Gastrocnemius medialis (tissue), 4 donors: ENCODE data around the gene CHAF1A. TPM values are rescaled to one million over a fixed set of nuclear protein-coding genes. Genes with fewer than 3 reads are reported as not detected.

Experiments
- ATAC-seq, 2 donors: fragments of 150-250 bp; one replicate each; pipeline ENCODE4 v1.9.1; 2016
- DNase-seq, 2 donors: peaks; one replicate each; pipeline ENCODE4 v3.0.0-alpha.2; 2019
- H3K27ac ChIP-seq, 4 donors: fragments of 200-600 bp; sonication (generic); 1 replicate in 1 of 4; 2 replicates in 3 of 4; pipeline ENCODE4 v1.5.1; 2016 to 2018; ENCODE audit warnings: mild to moderate bottlenecking in 2 of 4, moderate library complexity in 1 of 4
- H3K27me3 ChIP-seq, 3 donors: fragments of 200-600 bp; sonication (generic) in 2 of 3; 1 replicate in 1 of 3; 2 replicates in 2 of 3; pipeline versions ENCODE4 v1.5.1 to v1.6.0; 2016 to 2019; ENCODE audit warnings: mild to moderate bottlenecking in 1 of 3, moderate library complexity in 1 of 3
- H3K36me3 ChIP-seq, 2 donors: fragments of 200-600 bp; sonication (generic) in 1 of 2; one replicate each; pipeline ENCODE4 v1.5.1; 2017 to 2018
- H3K4me1 ChIP-seq, 2 donors: fragments of 200-600 bp; sonication (generic) in 1 of 2; one replicate each; pipeline ENCODE4 v1.5.1; 2016 to 2017; ENCODE audit warnings: mild to moderate bottlenecking in 2 of 2
- H3K4me3 ChIP-seq, 4 donors: fragments of 200-600 bp; sonication (generic) in 3 of 4; 1 replicate in 1 of 4; 2 replicates in 3 of 4; pipeline ENCODE4 v1.5.1; 2016 to 2019; ENCODE audit warnings: mild to moderate bottlenecking in 2 of 4
- H3K9me3 ChIP-seq, 3 donors: fragments of 200-600 bp; sonication (generic) in 2 of 3; 1 replicate in 1 of 3; 2 replicates in 2 of 3; pipeline ENCODE4 v1.5.1; 2016 to 2019
- POLR2A ChIP-seq, 2 donors: fragments of 450-650 bp; IDR thresholded peaks; one replicate each; pipeline ENCODE4 v1.6.1; 2017; ENCODE audit warnings: antibody characterized with exemption in 2 of 2, mild to moderate bottlenecking in 2 of 2, moderate library complexity in 2 of 2
- in situ Hi-C, 4 donors: fragments of 200-750 bp; cut with MboI; loops; one replicate each; pipeline versions ENCODE4 v1.15.0 to v1.8.0; 2017; ENCODE audit warnings: low sequenced_read_pairs in 4 of 4
- intact Hi-C: fragments of 100-400 bp; cut with DNase I; formaldehyde crosslinking; loops from one replicate; pipeline ENCODE4 v1.15.1; 2023; ENCODE audit warnings: low total_unique reads
- total RNA-seq, 4 donors: library from RNA; depleted of rRNA; stranded (reverse); fragments of >200 nt; gene quantifications; one replicate each; pipeline versions ENCODE4 v1.1.0 to v1.2.3, GENCODE V29; 2016
- TF ChIP-seq, protein P1 (sequence below), 5 experiments: fragments of 450-650 bp in 3 of 5; fragments of 200-600 bp in 2 of 5; sonication (generic) in 2 of 5; IDR thresholded peaks in 4 of 5; conservative IDR thresholded peaks in 1 of 5; 1 replicate in 4 of 5; 2 replicates in 1 of 5; pipeline ENCODE4 v1.5.1; 2016 to 2019; ENCODE audit warnings: antibody characterized with exemption in 5 of 5, mild to moderate bottlenecking in 3 of 5, moderate library complexity in 3 of 5

Gene CHAF1A
- total RNA-seq, 4 donors from 2014 or later = 7.3 to 15.8 (median 9.7) TPM

DNA sequence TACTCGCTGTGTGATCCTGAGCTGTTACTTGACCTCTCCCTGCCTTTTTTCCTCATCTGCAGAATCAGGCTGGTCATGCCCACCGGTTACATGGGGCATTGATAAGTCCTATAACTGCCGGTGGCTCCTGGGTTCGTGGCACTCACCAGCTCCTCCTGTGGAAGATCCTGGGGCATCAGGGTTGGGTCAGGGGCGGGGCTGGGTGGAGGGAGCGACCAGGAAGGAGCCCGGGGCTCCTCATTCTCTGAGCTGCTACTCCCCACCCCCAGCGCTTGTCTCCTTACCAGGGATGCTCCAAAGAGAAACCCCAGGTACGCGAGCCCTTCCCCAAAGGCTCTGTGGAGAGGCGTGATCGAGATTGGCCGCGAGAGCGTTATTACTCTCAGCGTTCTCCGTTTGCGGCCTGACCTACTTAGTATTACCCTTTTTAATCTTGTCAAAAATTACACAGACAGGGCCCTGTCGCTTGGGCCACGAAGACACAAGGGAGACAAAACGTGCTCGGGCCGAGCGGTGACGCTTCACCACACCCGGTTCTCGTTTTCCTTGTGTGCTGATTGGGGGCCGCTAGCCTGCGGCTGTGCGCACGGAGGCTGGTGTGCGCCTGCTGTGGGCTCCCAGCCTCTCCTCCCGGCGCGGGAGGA is 80.4 kb downstream of the CHAF1A start:
- Histone ChIP-seq H3K4me1 (no peaks in the 10 kb centered on the region), H3K4me3 (no peak overlapping the region), H3K9me3 (no peaks in the 10 kb centered on the region), H3K27me3 (no peaks in the 10 kb centered on the region), H3K36me3 (peaks cover 0 to 19% of the 10 kb centered on the region in 2 donors), H3K27ac (no peak overlapping the region)
- DNase-seq (no peak), ATAC-seq (no peak)
- TF ChIP-seq, protein P1, sequence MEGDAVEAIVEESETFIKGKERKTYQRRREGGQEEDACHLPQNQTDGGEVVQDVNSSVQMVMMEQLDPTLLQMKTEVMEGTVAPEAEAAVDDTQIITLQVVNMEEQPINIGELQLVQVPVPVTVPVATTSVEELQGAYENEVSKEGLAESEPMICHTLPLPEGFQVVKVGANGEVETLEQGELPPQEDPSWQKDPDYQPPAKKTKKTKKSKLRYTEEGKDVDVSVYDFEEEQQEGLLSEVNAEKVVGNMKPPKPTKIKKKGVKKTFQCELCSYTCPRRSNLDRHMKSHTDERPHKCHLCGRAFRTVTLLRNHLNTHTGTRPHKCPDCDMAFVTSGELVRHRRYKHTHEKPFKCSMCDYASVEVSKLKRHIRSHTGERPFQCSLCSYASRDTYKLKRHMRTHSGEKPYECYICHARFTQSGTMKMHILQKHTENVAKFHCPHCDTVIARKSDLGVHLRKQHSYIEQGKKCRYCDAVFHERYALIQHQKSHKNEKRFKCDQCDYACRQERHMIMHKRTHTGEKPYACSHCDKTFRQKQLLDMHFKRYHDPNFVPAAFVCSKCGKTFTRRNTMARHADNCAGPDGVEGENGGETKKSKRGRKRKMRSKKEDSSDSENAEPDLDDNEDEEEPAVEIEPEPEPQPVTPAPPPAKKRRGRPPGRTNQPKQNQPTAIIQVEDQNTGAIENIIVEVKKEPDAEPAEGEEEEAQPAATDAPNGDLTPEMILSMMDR (IDR thresholded peaks at IDR 0.05 in 4 of 5, conservative IDR thresholded peaks at IDR 0.05 in 1 of 5) = no peak
- TF ChIP-seq POLR2A (IDR thresholded peaks at IDR 0.05) = no peak
- intact Hi-C loops (no loop called here), in situ Hi-C loops (no loop called here)

DNA sequence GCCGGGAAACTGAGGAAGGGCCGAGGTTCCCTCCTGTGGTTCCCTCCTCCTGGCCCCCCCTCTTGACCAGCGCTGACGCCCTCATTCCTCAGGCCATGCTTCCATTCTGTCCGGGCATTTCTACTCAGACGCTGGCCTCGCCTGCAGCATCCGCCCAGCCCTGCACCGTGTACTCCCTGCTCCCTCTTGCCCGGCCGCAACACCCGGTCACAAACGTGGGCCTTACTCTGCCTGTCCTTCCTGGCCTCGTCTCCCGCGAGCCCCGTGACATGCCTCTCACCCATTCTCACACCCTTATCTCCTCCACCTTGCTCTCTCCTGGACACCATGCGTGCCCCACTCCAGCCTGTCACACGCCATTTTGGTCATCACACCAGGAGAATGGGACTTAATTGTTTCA is 80.9 kb downstream of the CHAF1A start:
- TF ChIP-seq, protein P1 (IDR thresholded peaks at IDR 0.05 in 4 of 5, conservative IDR thresholded peaks at IDR 0.05 in 1 of 5) = no peak
- TF ChIP-seq POLR2A (IDR thresholded peaks at IDR 0.05) = no peak
- in situ Hi-C loops = no loop called here
- H3K36me3 ChIP-seq = peaks cover 0 to 19% of the 10 kb centered on the region in 2 donors
- no peak for DNase-seq
- H3K4me1 ChIP-seq = no peaks in the 10 kb centered on the region
- H3K27ac ChIP-seq = no peak overlapping the region
- H3K4me3 ChIP-seq = no peak overlapping the region
- intact Hi-C loops = no loop called here
- no peaks in the 10 kb centered on the region for H3K9me3 ChIP-seq
- no peak for ATAC-seq
- H3K27me3 ChIP-seq = no peaks in the 10 kb centered on the region

DNA sequence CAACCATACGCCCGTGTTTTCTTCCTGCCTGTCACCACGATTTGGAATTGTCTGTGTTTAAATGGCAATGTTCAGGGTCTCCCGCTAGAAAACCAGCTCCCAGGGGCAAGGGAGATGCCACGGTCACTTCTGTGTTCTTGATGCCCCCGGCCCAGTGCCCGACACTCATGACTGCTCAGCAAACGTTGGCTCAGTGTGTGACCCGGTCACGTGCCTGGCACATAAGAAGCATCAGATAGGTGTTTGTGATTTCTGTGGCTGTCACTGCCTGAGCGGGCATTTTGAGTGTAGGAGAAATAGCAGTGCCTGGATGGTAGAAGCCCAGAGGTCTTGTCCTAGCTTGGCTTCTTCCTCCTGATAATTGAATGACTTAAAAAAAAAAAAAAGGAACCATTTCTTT is 85.1 kb downstream of the CHAF1A start:
- DNase-seq (no peak), ATAC-seq (no peak)
- H3K36me3 ChIP-seq = peaks cover 0 to 41% of the 10 kb centered on the region in 2 donors
- H3K4me1 ChIP-seq = no peaks in the 10 kb centered on the region
- TF ChIP-seq, protein P1 (IDR thresholded peaks at IDR 0.05 in 4 of 5, conservative IDR thresholded peaks at IDR 0.05 in 1 of 5) = no peak
- no peak for TF ChIP-seq POLR2A (IDR thresholded peaks at IDR 0.05)
- intact Hi-C loops = no loop called here
- in situ Hi-C loops = no loop called here
- no peaks in the 10 kb centered on the region for H3K27me3 ChIP-seq
- H3K9me3 ChIP-seq = no peaks in the 10 kb centered on the region
- H3K27ac ChIP-seq = no peak overlapping the region
- no peak overlapping the region for H3K4me3 ChIP-seq

DNA sequence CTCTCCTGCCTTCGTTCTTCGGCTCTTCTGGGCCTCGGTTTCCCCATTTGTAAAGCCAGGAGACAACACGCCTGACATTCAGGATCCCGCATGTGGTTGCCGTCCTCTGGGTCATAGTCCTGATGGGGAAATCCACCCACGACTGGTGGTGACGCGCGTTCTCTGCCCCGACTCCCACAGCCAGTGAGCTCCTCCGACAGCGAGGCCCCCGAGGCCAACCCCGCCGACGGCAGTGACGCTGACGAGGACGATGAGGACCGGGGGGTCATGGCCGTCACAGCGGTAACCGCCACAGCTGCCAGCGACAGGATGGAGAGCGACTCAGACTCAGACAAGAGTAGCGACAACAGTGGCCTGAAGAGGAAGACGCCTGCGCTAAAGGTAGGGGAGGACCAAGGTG is 86.1 kb downstream of the CHAF1A start:
- ATAC-seq = no peak
- no peak for DNase-seq
- intact Hi-C loops = no loop called here
- in situ Hi-C loops = no loop called here
- Histone ChIP-seq H3K9me3 (no peaks in the 10 kb centered on the region), H3K4me1 (no peaks in the 10 kb centered on the region), H3K27ac (no peak overlapping the region), H3K27me3 (no peaks in the 10 kb centered on the region), H3K4me3 (no peak overlapping the region), H3K36me3 (peaks cover 0 to 36% of the 10 kb centered on the region in 2 donors)
- TF ChIP-seq, protein P1 (IDR thresholded peaks at IDR 0.05 in 4 of 5, conservative IDR thresholded peaks at IDR 0.05 in 1 of 5) = no peak
- no peak for TF ChIP-seq POLR2A (IDR thresholded peaks at IDR 0.05)

DNA sequence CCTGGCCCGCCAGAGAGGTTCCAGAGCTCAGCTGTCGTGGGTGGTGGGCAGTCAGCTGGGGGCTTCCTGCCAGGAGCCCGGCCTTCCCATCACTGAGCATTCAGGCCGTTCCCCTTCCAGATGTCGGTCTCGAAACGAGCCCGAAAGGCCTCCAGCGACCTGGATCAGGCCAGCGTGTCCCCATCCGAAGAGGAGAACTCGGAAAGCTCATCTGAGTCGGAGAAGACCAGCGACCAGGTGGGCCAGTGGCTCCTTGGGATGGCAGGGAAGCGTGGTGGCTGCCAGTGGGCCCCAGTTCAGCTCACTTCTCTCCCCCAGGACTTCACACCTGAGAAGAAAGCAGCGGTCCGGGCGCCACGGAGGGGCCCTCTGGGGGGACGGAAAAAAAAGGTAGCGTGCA is 89.0 kb downstream of the CHAF1A start:
- Histone ChIP-seq H3K4me3 (no peak overlapping the region), H3K27ac (no peak overlapping the region), H3K9me3 (no peaks in the 10 kb centered on the region), H3K4me1 (no peaks in the 10 kb centered on the region), H3K27me3 (no peaks in the 10 kb centered on the region), H3K36me3 (peaks cover 0 to 54% of the 10 kb centered on the region in 2 donors)
- in situ Hi-C loops = no loop called here
- ATAC-seq (no peak), DNase-seq (no peak)
- intact Hi-C loops = no loop called here
- TF ChIP-seq POLR2A (IDR thresholded peaks at IDR 0.05) = no peak
- TF ChIP-seq, protein P1 (IDR thresholded peaks at IDR 0.05 in 4 of 5, conservative IDR thresholded peaks at IDR 0.05 in 1 of 5) = no peak
